HG03432 (cell line): ENCODE data around the gene OSBPL8.

Experiments
- ATAC-seq: cut with Tn5 transposase; IDR thresholded peaks from one replicate; pipeline ENCODE4 v1.9.1; 2021; ENCODE audit warnings: mild to moderate bottlenecking, moderate library complexity; ENCODE audit not compliant: unreplicated experiment

The OSBPL8 gene

GRCh38 chr12:76312315-76312714 lies 247.3 kb downstream of the OSBPL8 start:
- ATAC-seq = no peak

GRCh38 chr12:76311796-76312195 lies 247.8 kb downstream of the OSBPL8 start:
- ATAC-seq = no peak

- ATAC-seq = no peak
These were observed 249.5 kb downstream of the OSBPL8 start for GRCh38 chr12:76310110-76310509.

- ATAC-seq = no peak
These were observed 250.7 kb downstream of the OSBPL8 start for GRCh38 chr12:76308866-76309265.

GRCh38 chr12:76307083-76307482 lies 252.5 kb downstream of the OSBPL8 start:
- ATAC-seq = no peak

- no peak for ATAC-seq
These were observed 255.5 kb downstream of the OSBPL8 start for GRCh38 chr12:76303989-76304460.

- ATAC-seq = no peak
These were observed 256.2 kb downstream of the OSBPL8 start for GRCh38 chr12:76303365-76303764.
